PC-3 (cell line): ENCODE data around the gene FILIP1L. TPM values are rescaled to one million over a fixed set of nuclear protein-coding genes. Genes with fewer than 3 reads are reported as not detected.
A peak's percentile ranks its signal among the peaks of the same experiment; 100 is the strongest.

ENCODE experiments used
- ATAC-seq: fragments of 200-7000 bp; cut with Tn5 transposase; 2 replicates; pipeline ENCODE4 v1.9.1; 2020; ENCODE audit warnings: mild to moderate bottlenecking, moderate library complexity
- BruUV-seq: library from RNA; stranded (reverse); fragments of 400-500 nt; replicated peaks from 2 replicates; lab custom pipeline; 2021; lab: Mats Ljungman, UMichigan
- CTCF ChIA-PET: fragments of 300-600 bp; sonication (Branson Sonifier 250); formaldehyde crosslinking; loops from one replicate; lab custom pipeline; 2022; ENCODE audit warnings: antibody characterized with exemption; lab: Charles Lee
- POLR2A ChIA-PET: fragments of 300-600 bp; sonication (Branson Sonifier 250); formaldehyde crosslinking; loops from one replicate; lab custom pipeline; 2022; ENCODE audit warnings: antibody characterized with exemption; ENCODE audit not compliant: unreplicated experiment; lab: Charles Lee
- DNase-seq: peaks from one replicate; pipeline ENCODE4 v3.0.0-alpha.2; 2015
- H2AFZ ChIP-seq: fragments of 300-600 bp; sonication (generic); 2 replicates; pipeline ENCODE4 v1.6.0; 2016; ENCODE audit warnings: antibody characterized with exemption, low read length
- H3F3A ChIP-seq: fragments of 300-600 bp; sonication (generic); one replicate; pipeline ENCODE4 v1.6.0; 2017; ENCODE audit warnings: antibody characterized with exemption, low read length, control low read depth, mild to moderate bottlenecking; ENCODE audit not compliant: unreplicated experiment
- H3K27ac ChIP-seq: fragments of 300-600 bp; sonication (generic); 2 replicates; pipeline ENCODE4 v1.5.1; 2016; ENCODE audit warnings: mild to moderate bottlenecking, low read length
- H3K27me3 ChIP-seq: fragments of 300-600 bp; sonication (generic); 2 replicates; pipeline ENCODE4 v1.6.1; 2016; ENCODE audit warnings: low read length, mixed read lengths
- H3K36me3 ChIP-seq: fragments of 300-600 bp; sonication (generic); 2 replicates; pipeline ENCODE4 v1.6.1; 2016; ENCODE audit warnings: low read depth, mixed run types, low read length, mixed read lengths
- H3K4me1 ChIP-seq: fragments of 300-600 bp; sonication (generic); 2 replicates; pipeline ENCODE4 v1.5.1; 2016; ENCODE audit warnings: low read length; ENCODE audit not compliant: insufficient read depth
- H3K4me2 ChIP-seq: fragments of 300-600 bp; sonication (generic); 2 replicates; pipeline ENCODE4 v1.6.0; 2016; ENCODE audit warnings: low read length
- H3K4me3 ChIP-seq: fragments of 300-600 bp; sonication (generic); 2 replicates; pipeline ENCODE4 v1.5.1; 2016; ENCODE audit warnings: mild to moderate bottlenecking, low read length, mixed read lengths
- H3K79me2 ChIP-seq: fragments of 300-600 bp; sonication (generic); 2 replicates; pipeline ENCODE4 v1.6.1; 2017; ENCODE audit warnings: low read length, mixed read lengths
- H3K9ac ChIP-seq: fragments of 300-600 bp; sonication (generic); 2 replicates; pipeline ENCODE4 v1.6.0; 2016; ENCODE audit warnings: mild to moderate bottlenecking, low read length
- H3K9me2 ChIP-seq: fragments of 300-600 bp; sonication (generic); replicated peaks from 2 replicates; pipeline ENCODE4 v1.6.1; 2016; ENCODE audit warnings: mixed run types, low read length, mixed read lengths
- H3K9me3 ChIP-seq: fragments of 300-600 bp; sonication (generic); 2 replicates; pipeline ENCODE4 v1.6.1; 2016; ENCODE audit warnings: low read length, mixed read lengths
- H4K20me1 ChIP-seq: fragments of 300-600 bp; sonication (generic); 2 replicates; pipeline ENCODE4 v1.6.1; 2016; ENCODE audit warnings: low read length, mixed read lengths
- EZH2 ChIP-seq: fragments of 300-600 bp; sonication (generic); IDR thresholded peaks from one replicate; pipeline ENCODE4 v1.6.1; 2017; ENCODE audit warnings: antibody characterized with exemption, mild to moderate bottlenecking, low read length; ENCODE audit not compliant: unreplicated experiment
- EZH2phosphoT487 ChIP-seq: fragments of 300-600 bp; sonication (generic); IDR thresholded peaks from 2 replicates; pipeline ENCODE4 v1.6.1; 2018; ENCODE audit warnings: mild to moderate bottlenecking, antibody characterized with exemption, low read length, borderline replicate concordance
- intact Hi-C: fragments of 100-400 bp; cut with micrococcal nuclease; formaldehyde crosslinking; loops from 2 replicates; pipeline ENCODE4 v1.9.0; 2023
- total RNA-seq: library from RNA; depleted of rRNA; stranded (reverse); fragments of >200 nt; gene quantifications from 2 replicates; pipeline ENCODE4 v1.2.3, GENCODE V29; 2014
- TF ChIP-seq, protein P1 (sequence below): fragments of 300-600 bp; sonication (generic); conservative IDR thresholded peaks from 2 replicates; pipeline ENCODE4 v1.5.1; 2017; ENCODE audit warnings: antibody characterized with exemption, low read depth, mild to moderate bottlenecking, low read length

The FILIP1L gene
- total RNA-seq, 1 experiment from 2014 or later, result not detected

DNA sequence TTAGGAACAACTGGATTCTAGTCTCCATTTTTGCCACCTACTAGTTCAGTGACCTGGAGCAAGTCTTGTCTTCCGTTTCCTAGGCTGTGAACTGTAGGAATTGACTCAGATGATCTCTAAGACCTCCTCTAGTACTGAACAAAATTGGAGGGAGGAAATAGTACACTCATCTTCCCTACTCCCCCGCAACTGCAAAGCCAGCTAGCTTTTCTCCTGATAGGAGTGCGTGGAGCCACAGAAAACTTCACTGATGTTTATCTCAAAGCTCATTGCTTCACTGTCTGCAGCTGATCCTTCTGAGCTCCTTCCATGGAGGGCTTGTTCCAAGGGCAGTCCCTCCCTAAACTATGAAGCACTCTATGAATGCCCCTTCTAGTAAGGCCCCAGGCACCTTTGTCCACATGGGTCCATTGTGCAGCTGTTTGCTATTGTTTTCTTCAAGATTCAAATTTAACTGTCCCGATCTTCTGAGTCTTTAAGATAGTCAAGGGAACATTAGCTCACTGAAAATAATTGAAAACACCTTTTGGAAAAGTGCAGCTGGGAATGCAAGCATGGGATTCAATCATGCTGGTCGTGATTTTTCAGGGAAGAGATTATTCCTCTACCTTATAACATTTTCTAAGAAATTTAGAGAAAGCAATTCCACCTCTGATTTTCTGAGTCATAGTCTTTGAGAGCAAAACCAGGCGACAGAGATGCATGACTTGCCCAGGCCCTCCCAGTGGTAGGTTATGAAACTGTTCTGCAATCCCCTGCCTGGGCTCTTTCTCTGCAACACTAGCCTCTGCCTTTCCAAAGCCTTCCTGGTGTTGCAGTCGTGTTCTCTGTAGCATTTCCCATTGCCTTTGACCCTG is 24.3 kb downstream of the FILIP1L start:
- intact Hi-C loops, result loop anchor here (5.0 kb wide), 2 partner anchors 172 to 248 kb away; partner anchors contain the start of gene TBC1D23
- Histone ChIP-seq H3K4me2 (no peak overlapping the region), H3K9me3 (no peaks in the 10 kb centered on the region), H3K9me2 (no peaks in the 10 kb centered on the region), H4K20me1 (no peaks in the 10 kb centered on the region), H3K79me2 (no peaks in the 10 kb centered on the region; the same call in 1 of the 2 replicates), H3K4me1 (peaks cover 62% of the 10 kb centered on the region), H3K27ac (no peak overlapping the region), H3K27me3 (no peaks in the 10 kb centered on the region), H3K4me3 (no peak overlapping the region), H3K9ac (no peak overlapping the region), H2AFZ (no peak overlapping the region), H3K36me3 (no peaks in the 10 kb centered on the region), H3F3A (no peaks in the 10 kb centered on the region)
- peak; percentile 26; the same call in 1 of the 2 replicates for ATAC-seq
- no TSS peak for BruUV-seq
- peak; percentile 67 for DNase-seq
- ChIA-PET CTCF (no interaction called here), POLR2A (no interaction called here)
- TF ChIP-seq EZH2phosphoT487, result no peak
- no peak for TF ChIP-seq EZH2
- TF ChIP-seq, protein P1, sequence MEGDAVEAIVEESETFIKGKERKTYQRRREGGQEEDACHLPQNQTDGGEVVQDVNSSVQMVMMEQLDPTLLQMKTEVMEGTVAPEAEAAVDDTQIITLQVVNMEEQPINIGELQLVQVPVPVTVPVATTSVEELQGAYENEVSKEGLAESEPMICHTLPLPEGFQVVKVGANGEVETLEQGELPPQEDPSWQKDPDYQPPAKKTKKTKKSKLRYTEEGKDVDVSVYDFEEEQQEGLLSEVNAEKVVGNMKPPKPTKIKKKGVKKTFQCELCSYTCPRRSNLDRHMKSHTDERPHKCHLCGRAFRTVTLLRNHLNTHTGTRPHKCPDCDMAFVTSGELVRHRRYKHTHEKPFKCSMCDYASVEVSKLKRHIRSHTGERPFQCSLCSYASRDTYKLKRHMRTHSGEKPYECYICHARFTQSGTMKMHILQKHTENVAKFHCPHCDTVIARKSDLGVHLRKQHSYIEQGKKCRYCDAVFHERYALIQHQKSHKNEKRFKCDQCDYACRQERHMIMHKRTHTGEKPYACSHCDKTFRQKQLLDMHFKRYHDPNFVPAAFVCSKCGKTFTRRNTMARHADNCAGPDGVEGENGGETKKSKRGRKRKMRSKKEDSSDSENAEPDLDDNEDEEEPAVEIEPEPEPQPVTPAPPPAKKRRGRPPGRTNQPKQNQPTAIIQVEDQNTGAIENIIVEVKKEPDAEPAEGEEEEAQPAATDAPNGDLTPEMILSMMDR, result peak; percentile 69

DNA sequence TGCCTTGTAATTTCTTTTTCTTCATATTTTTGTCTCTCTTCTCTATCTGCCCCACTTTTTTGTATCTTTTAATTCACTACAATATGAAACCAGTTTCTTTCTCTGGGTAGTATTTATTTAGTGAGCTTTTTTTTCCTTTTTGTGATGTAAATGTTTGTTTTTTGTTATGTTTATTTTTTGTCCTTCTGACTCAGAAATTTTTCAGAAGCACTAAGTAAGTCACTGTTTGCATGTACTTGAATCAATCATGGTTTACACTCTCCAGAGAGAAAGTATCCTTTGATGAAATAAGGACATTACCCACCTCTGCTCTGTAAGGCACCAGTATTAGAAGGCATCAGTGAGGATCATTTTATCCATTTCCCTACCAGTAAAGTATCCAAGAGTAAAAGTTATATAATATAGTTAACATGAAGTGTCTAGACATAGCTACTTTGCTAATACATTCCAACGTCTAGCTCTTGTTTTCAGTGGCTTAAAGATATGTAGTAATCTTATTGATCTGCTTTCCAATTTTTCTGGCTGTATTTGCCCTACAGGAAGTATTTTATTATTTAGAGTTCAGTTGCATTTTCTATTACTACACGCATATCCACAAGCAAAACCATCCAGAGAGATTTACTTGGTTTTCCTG is 25.4 kb downstream of the FILIP1L start:
- Histone ChIP-seq H3K9ac (peak overlapping the region; percentile 8), H3K4me3 (no peak overlapping the region), H3K4me1 (peaks cover 59% of the 10 kb centered on the region), H3K9me2 (no peaks in the 10 kb centered on the region), H3K27ac (peak overlapping the region; percentile 53), H3F3A (no peaks in the 10 kb centered on the region), H3K36me3 (no peaks in the 10 kb centered on the region), H3K4me2 (peak overlapping the region; percentile 47), H2AFZ (no peak overlapping the region), H3K27me3 (no peaks in the 10 kb centered on the region), H3K79me2 (no peaks in the 10 kb centered on the region; the same call in 1 of the 2 replicates), H3K9me3 (no peaks in the 10 kb centered on the region), H4K20me1 (no peaks in the 10 kb centered on the region)
- intact Hi-C loops, result loop anchor here (5.0 kb wide), 2 partner anchors 173 to 247 kb away; partner anchors contain the start of gene TBC1D23
- peak; percentile 58 for DNase-seq
- peak; percentile 53 for ATAC-seq
- POLR2A ChIA-PET, result interaction anchor here (0.6 kb wide), 1 partner anchor 17 kb away, joined by 3 read pairs; no protein-coding TSS in a partner anchor
- TF ChIP-seq EZH2phosphoT487 (no peak), EZH2 (no peak)
- TF ChIP-seq, protein P1, result no peak
- CTCF ChIA-PET, result no interaction called here
- BruUV-seq, result no TSS peak
